ENCODE results near the gene MAGEA8.
"Not testable (repeated sequence)": the region's sequence is repeated elsewhere in the genome, so short reads cannot be mapped to it uniquely, and the experiment has no call there.

Gene MAGEA8

GRCh38 chrX:149881081-149881711, at the start of gene MAGEA8:
Gene MAGEA8, plus strand, starts transcription at chrX:149881183. Its CDS starts 3,090 bp downstream, at chrX:149884273.
- DNase-seq (ENCODE audit: low read depth in 1 of 2, low spot score in 1 of 2): no peak
- in situ Hi-C loops (cut with HindIII; ENCODE audit: low pct_unique_long_range_greater_than_20kb, low sequenced_read_pairs): no loop called here
- TF ChIP-seq JUND (IDR thresholded peaks at IDR 0.05; ENCODE audit: low read depth): no peak

- no peak for DNase-seq (ENCODE audit: low read depth in 1 of 2, low spot score in 1 of 2)
- in situ Hi-C loops (cut with HindIII; ENCODE audit: low pct_unique_long_range_greater_than_20kb, low sequenced_read_pairs): no loop called here
- TF ChIP-seq JUND (IDR thresholded peaks at IDR 0.05; ENCODE audit: low read depth): no peak
Measured at GRCh38 chrX:149831473-149831872, 49.5 kb upstream of the MAGEA8 start.

GRCh38 chrX:149836728-149837127, 44.3 kb upstream of the MAGEA8 start:
- in situ Hi-C loops (cut with HindIII; ENCODE audit: low pct_unique_long_range_greater_than_20kb, low sequenced_read_pairs); DNase-seq (ENCODE audit: low read depth in 1 of 2, low spot score in 1 of 2): not testable (repeated sequence)

GRCh38 chrX:149837167-149837566, 43.8 kb upstream of the MAGEA8 start:
- no peak for DNase-seq (ENCODE audit: low read depth in 1 of 2, low spot score in 1 of 2)
- in situ Hi-C loops (cut with HindIII; ENCODE audit: low pct_unique_long_range_greater_than_20kb, low sequenced_read_pairs): no loop called here
- TF ChIP-seq JUND (IDR thresholded peaks at IDR 0.05; ENCODE audit: low read depth): no peak

GRCh38 chrX:149837639-149838038, 43.3 kb upstream of the MAGEA8 start:
- in situ Hi-C loops (cut with HindIII; ENCODE audit: low pct_unique_long_range_greater_than_20kb, low sequenced_read_pairs): no loop called here
- no peak for DNase-seq (ENCODE audit: low read depth in 1 of 2, low spot score in 1 of 2)
- TF ChIP-seq JUND (IDR thresholded peaks at IDR 0.05; ENCODE audit: low read depth): no peak

GRCh38 chrX:149841929-149842328, 39.1 kb upstream of the MAGEA8 start:
- no peak for DNase-seq (ENCODE audit: low read depth in 1 of 2, low spot score in 1 of 2)
- in situ Hi-C loops (cut with HindIII; ENCODE audit: low pct_unique_long_range_greater_than_20kb, low sequenced_read_pairs): no loop called here
- TF ChIP-seq JUND (IDR thresholded peaks at IDR 0.05; ENCODE audit: low read depth): no peak

- no peak for DNase-seq (ENCODE audit: low read depth in 1 of 2, low spot score in 1 of 2)
Measured at GRCh38 chrX:149845385-149845784, 35.6 kb upstream of the MAGEA8 start.

GRCh38 chrX:149846789-149847188, 34.2 kb upstream of the MAGEA8 start:
- no peak for TF ChIP-seq JUND (IDR thresholded peaks at IDR 0.05; ENCODE audit: low read depth)
- in situ Hi-C loops (cut with HindIII; ENCODE audit: low pct_unique_long_range_greater_than_20kb, low sequenced_read_pairs): no loop called here
- no peak for DNase-seq (ENCODE audit: low read depth in 1 of 2, low spot score in 1 of 2)

More at GRCh38 chrX:149845385-149845784, 35.6 kb upstream of the MAGEA8 start:
- TF ChIP-seq JUND (IDR thresholded peaks at IDR 0.05; ENCODE audit: low read depth): no peak
- in situ Hi-C loops (cut with HindIII; ENCODE audit: low pct_unique_long_range_greater_than_20kb, low sequenced_read_pairs): no loop called here

GRCh38 chrX:149848855-149849254, 32.1 kb upstream of the MAGEA8 start:
- in situ Hi-C loops (cut with HindIII; ENCODE audit: low pct_unique_long_range_greater_than_20kb, low sequenced_read_pairs): no loop called here
- TF ChIP-seq JUND (IDR thresholded peaks at IDR 0.05; ENCODE audit: low read depth): no peak
- DNase-seq (ENCODE audit: low read depth in 1 of 2, low spot score in 1 of 2): no peak

- DNase-seq (ENCODE audit: low read depth in 1 of 2, low spot score in 1 of 2): no peak
- TF ChIP-seq JUND (IDR thresholded peaks at IDR 0.05; ENCODE audit: low read depth): no peak
- in situ Hi-C loops (cut with HindIII; ENCODE audit: low pct_unique_long_range_greater_than_20kb, low sequenced_read_pairs): no loop called here
Measured at GRCh38 chrX:149849787-149850186, 31.2 kb upstream of the MAGEA8 start.

GRCh38 chrX:149851864-149852263, 29.1 kb upstream of the MAGEA8 start:
- in situ Hi-C loops (cut with HindIII; ENCODE audit: low pct_unique_long_range_greater_than_20kb, low sequenced_read_pairs): no loop called here
- TF ChIP-seq JUND (IDR thresholded peaks at IDR 0.05; ENCODE audit: low read depth): no peak

GRCh38 chrX:149853925-149854324, 27.1 kb upstream of the MAGEA8 start:
- in situ Hi-C loops (cut with HindIII; ENCODE audit: low pct_unique_long_range_greater_than_20kb, low sequenced_read_pairs): no loop called here
- no peak for DNase-seq (ENCODE audit: low read depth in 1 of 2, low spot score in 1 of 2)
- no peak for TF ChIP-seq JUND (IDR thresholded peaks at IDR 0.05; ENCODE audit: low read depth)

More at GRCh38 chrX:149851864-149852263, 29.1 kb upstream of the MAGEA8 start:
- DNase-seq (ENCODE audit: low read depth in 1 of 2, low spot score in 1 of 2): no peak

GRCh38 chrX:149858592-149858991, 22.4 kb upstream of the MAGEA8 start:
- no peak for DNase-seq (ENCODE audit: low read depth in 1 of 2, low spot score in 1 of 2)
- in situ Hi-C loops (cut with HindIII; ENCODE audit: low pct_unique_long_range_greater_than_20kb, low sequenced_read_pairs): no loop called here
- no peak for TF ChIP-seq JUND (IDR thresholded peaks at IDR 0.05; ENCODE audit: low read depth)

- no peak for TF ChIP-seq JUND (IDR thresholded peaks at IDR 0.05; ENCODE audit: low read depth)
- in situ Hi-C loops (cut with HindIII; ENCODE audit: low pct_unique_long_range_greater_than_20kb, low sequenced_read_pairs): no loop called here
- no peak for DNase-seq (ENCODE audit: low read depth in 1 of 2, low spot score in 1 of 2)
Measured at GRCh38 chrX:149860445-149860844, 20.5 kb upstream of the MAGEA8 start.

Data from T47D (cell line).